Measurements from ENCODE around the gene COPG2. TPM values are rescaled to one million over a fixed set of nuclear protein-coding genes. Genes with fewer than 3 reads are reported as not detected.

Gene COPG2
- total RNA-seq, 2 experiments from 2014 or later, result 11.2 to 12.0 TPM

DNA sequence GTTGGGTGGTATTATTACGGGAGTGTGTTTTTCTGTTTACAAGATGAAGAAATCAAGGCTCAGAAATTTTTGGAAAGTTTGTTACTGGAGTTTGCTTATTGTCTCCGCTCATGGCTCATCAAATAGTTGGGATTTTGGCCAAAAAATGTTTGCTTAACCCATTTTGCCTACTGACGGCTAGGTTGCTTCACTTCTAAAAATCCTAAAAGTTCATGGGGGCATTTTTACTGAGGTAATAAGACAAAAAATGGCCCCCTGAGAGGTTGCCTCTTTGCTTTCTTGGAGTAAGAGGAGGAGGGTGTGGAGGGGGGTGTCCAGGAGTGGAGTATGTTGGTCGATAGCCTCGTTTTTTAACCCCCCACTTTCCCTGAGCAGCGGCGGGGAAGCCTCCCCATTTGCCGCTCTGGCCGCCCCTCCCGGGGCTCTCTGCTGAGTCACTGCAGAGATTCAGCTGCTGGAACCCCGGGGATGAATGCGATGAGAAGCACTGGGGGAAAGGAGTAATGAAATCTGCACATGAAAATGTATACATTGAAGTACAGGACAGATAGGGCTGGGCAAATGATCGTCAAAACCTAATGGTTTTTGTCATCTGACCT is 175.2 kb downstream of the COPG2 start:
- Mint-ChIP-seq H3K4me1 (peaks cover 5% of the 10 kb centered on the region), H3K27ac (no peak overlapping the region), H3K4me3 (no peak overlapping the region), H3K27me3 (peaks cover 54% of the 10 kb centered on the region), H3K36me3 (ENCODE audit: low read depth) (peaks cover 6% of the 10 kb centered on the region), H3K9me3 (peaks cover 3% of the 10 kb centered on the region)
- ChIA-PET POLR2A (no interaction called here), CTCF (no interaction called here)
- no peak for DNase-seq

DNA sequence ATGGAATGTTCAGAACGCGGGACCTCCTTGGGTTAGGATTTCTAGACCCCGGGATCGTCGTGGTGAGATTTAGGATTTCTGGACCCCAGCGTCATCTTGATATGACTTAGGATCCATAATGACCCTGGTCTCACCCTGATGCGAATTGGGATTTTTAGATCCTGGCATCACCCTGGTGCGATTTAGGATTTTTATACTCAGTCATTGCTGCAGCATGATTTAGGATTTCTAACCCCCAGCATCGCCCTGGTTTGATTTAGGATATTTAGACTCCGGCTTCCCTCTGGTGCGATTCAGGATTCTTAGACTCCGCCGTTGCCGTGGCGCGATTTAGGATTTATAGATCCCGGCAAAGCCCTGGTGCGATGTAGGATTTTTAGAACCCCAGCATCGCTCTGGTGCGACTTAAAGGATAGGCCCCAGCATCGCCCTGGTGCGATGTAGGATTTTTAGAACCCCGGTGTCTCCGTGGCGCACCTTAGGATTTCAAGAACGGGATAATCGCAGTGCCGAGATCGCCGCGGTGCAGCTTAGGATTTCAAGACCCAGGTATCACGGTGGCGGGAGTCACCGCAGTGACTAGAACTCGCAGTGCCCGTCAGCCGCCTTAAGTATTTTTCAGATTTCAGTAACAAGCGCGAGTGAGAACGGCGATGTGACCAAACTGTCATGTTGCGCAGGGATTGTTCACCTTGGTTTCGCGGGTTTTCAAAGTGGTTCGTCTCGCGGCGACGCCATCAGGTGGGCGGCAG is 175.8 kb downstream of the COPG2 start:
- Mint-ChIP-seq H3K36me3 (ENCODE audit: low read depth) (peaks cover 6% of the 10 kb centered on the region), H3K4me1 (peaks cover 5% of the 10 kb centered on the region), H3K27ac (no peak overlapping the region), H3K4me3 (no peak overlapping the region), H3K9me3 (peaks cover 3% of the 10 kb centered on the region), H3K27me3 (peaks cover 60% of the 10 kb centered on the region)
- CTCF ChIA-PET, result no interaction called here
- POLR2A ChIA-PET, result interaction anchor here (1.4 kb wide), 1 partner anchor 52 kb away, joined by 3 read pairs; the partner anchor contains the start of gene CEP41
- DNase-seq, result no peak

- H3K4me3 Mint-ChIP-seq, result peak within 1 kb of the TSS; percentile 9
- H3K36me3 Mint-ChIP-seq (ENCODE audit: low read depth), result peaks cover 6% of the 10 kb centered on the region
- no peak within 1 kb of the TSS for H3K27ac Mint-ChIP-seq
- peaks cover 3% of the 10 kb centered on the region for H3K9me3 Mint-ChIP-seq
- H3K27me3 Mint-ChIP-seq, result peaks cover 63% of the 10 kb centered on the region
- ChIA-PET CTCF (no interaction called here), POLR2A (interaction anchor here (1.4 kb wide), 1 partner anchor 51 kb away, joined by 3 read pairs; the partner anchor contains the start of gene CEP41)
- no peak for DNase-seq
- H3K4me1 Mint-ChIP-seq, result peaks cover 8% of the 10 kb centered on the region
Observed at GRCh38 chr7:130491841-130492522, 176.6 kb downstream of the COPG2 start, which contains the start of gene MEST. Gene MEST (plus strand): TSS chr7:130492085. CDS start chr7:130492314, 229 bp downstream.

DNA sequence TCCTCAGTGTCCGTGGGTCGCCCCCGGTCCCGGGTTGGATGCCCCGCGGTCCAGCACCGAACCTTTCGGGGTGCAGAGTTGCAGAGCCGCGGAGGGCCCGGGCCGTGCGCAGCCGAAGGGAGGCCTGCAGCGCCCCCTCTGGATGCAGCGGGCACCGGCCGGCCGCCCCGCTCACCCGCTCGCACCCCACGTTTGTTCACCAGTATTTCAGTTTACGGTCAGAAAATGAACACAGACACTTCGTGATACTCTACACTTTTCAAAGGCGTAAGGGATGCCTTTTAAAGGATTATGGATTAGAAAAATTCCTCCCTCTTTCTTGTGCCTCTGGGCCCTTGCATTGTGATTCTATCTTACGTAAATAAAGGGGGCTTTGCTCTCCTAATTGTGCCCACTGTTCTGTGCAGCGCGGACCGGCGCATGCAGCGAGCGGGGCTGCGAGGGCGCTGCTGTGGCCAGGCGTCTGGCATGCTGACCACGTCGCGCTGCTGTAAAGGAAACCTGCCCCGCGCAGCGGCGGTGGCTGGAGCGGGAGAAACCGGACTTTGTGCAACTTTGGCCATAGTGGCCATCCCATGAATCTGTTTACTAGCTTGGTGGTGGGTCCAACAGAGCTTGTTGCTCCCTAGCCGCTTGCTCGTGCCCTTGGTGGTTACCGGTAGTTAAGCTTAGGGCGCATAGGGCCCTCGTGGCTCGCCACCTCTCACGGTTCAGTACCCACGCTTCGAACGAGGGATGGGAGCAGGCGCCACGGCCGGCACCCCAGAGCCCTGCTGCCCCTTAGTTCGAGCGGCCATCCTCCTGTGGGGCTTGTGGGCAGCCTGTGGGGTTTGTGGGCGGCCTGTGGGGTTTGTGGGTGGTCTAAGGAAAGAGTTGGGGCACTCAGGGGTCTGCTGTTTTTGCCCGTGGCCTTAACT is 177.4 kb downstream of the COPG2 start:
- H3K27me3 Mint-ChIP-seq, result peaks cover 69% of the 10 kb centered on the region
- peaks cover 15% of the 10 kb centered on the region for H3K4me1 Mint-ChIP-seq
- ChIA-PET POLR2A (interaction anchor here (1.4 kb wide), 1 partner anchor 50 kb away, joined by 3 read pairs; the partner anchor contains the start of gene CEP41), CTCF (no interaction called here)
- peak overlapping the region; percentile 9 for H3K4me3 Mint-ChIP-seq
- no peak overlapping the region for H3K27ac Mint-ChIP-seq
- peak; percentile 19 for DNase-seq
- H3K9me3 Mint-ChIP-seq, result peaks cover 3% of the 10 kb centered on the region
- peaks cover 6% of the 10 kb centered on the region for H3K36me3 Mint-ChIP-seq (ENCODE audit: low read depth)

GRCh38 chr7:130490311-130490791 is 178.2 kb downstream of the COPG2 start:
- Mint-ChIP-seq H3K27ac (no peak overlapping the region), H3K36me3 (ENCODE audit: low read depth) (peaks cover 6% of the 10 kb centered on the region), H3K4me1 (peaks cover 23% of the 10 kb centered on the region), H3K9me3 (peaks cover 3% of the 10 kb centered on the region), H3K27me3 (peaks cover 77% of the 10 kb centered on the region), H3K4me3 (no peak overlapping the region)
- DNase-seq, result no peak
- CTCF ChIA-PET, result interaction anchor here (1.6 kb wide), 1 partner anchor 247 kb away, joined by 3 read pairs; no protein-coding TSS in a partner anchor
- POLR2A ChIA-PET, result no interaction called here

DNA sequence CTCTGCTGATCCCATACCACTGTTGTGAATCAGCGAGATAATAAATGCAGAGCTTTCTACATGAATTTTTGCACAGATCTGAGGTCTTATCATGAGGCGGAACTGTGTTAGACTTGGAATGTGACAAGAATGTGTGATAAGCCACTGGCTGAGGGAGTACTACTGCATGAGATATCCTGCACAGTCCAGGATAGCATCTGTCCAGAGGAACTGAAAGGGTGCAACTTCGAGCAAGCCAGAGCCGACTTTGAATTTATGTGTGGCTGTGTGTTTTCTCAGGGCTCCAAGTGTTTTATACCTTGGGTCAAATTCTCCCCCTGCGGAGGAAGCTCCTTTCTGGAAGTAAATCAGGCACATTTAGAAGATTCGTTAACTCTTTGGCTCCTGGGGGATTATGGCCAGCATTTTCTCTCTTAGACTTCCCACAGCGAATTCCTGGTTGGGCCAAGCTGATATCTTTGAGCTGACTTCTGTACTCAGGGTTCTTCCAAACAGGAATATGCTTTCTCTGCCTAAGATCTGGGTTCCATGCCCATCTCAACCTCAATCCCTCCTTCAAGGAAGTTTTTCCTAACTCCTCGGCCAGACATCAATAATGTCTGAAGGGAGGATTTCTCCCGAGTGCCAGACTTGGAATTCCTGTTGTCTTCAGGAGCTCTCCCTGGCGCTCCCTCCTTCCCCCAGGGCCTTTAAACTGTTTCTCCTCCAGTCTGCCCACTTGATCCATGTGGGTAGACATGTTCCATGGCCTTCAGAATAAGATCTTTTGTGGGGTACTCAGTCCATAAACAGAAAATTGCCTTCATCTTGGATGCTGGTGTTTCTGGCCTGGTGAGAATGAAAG is 179.2 kb downstream of the COPG2 start:
- peaks cover 6% of the 10 kb centered on the region for H3K36me3 Mint-ChIP-seq (ENCODE audit: low read depth)
- ChIA-PET CTCF (interaction anchor here (1.6 kb wide), 1 partner anchor 246 kb away, joined by 3 read pairs; no protein-coding TSS in a partner anchor), POLR2A (no interaction called here)
- peaks cover 79% of the 10 kb centered on the region for H3K27me3 Mint-ChIP-seq
- H3K27ac Mint-ChIP-seq, result no peak overlapping the region
- H3K9me3 Mint-ChIP-seq, result peaks cover 3% of the 10 kb centered on the region
- no peak for DNase-seq
- H3K4me1 Mint-ChIP-seq, result peaks cover 29% of the 10 kb centered on the region
- no peak overlapping the region for H3K4me3 Mint-ChIP-seq

DNA sequence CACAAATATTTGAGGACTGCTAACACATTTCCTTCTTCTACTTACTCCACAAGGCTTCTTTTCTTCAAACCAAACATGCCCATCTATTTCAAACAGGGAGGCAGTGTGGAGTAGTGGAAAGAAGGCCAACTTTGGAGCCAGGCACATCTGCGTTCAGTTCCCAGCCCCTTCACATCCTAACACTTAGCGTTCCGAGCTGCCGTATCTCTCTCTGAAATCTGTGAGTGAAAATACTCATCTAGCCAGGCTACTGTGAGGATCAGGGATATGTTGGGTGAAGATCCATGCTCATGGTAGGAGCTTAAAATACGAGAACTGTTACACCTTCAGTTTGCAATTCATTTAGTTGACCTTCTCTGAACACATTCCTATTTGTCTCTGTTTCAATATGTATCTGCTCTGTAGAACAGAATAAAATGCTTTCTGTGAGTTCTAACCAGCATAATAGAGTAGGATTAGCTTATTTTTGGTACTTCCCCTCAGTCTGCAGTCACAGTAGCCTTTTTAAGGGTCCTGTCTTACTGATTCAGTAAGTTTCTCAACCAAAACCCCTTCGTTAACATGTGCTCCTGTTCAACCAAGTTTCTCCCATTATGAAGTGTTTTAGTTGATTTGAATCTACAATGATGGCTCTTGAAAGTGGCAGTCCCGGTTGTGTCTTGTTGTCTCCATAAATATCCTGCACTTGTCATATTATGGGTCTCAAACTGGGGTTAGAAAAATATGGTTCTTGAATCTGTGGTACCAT is 180.0 kb downstream of the COPG2 start:
- Mint-ChIP-seq H3K9me3 (peaks cover 3% of the 10 kb centered on the region), H3K4me1 (peaks cover 29% of the 10 kb centered on the region), H3K27me3 (peaks cover 76% of the 10 kb centered on the region), H3K27ac (no peak overlapping the region), H3K36me3 (ENCODE audit: low read depth) (peaks cover 6% of the 10 kb centered on the region), H3K4me3 (no peak overlapping the region)
- ChIA-PET CTCF (interaction anchor here (1.6 kb wide), 1 partner anchor 245 kb away, joined by 3 read pairs; no protein-coding TSS in a partner anchor), POLR2A (no interaction called here)
- no peak for DNase-seq

- Mint-ChIP-seq H3K27me3 (peaks cover 72% of the 10 kb centered on the region), H3K4me1 (peaks cover 29% of the 10 kb centered on the region), H3K9me3 (no peaks in the 10 kb centered on the region), H3K36me3 (ENCODE audit: low read depth) (no peaks in the 10 kb centered on the region), H3K4me3 (peak overlapping the region; percentile 39), H3K27ac (no peak overlapping the region)
- ChIA-PET POLR2A (no interaction called here), CTCF (interaction anchor here (0.8 to 1.9 kb wide), 5 partner anchors 16 to 417 kb away, joined by 3 to 6 read pairs (median 4); partner anchors contain the start of gene KLHDC10)
- DNase-seq, result no peak
Observed at GRCh38 chr7:130486954-130487436, 181.6 kb downstream of the COPG2 start.

DNA sequence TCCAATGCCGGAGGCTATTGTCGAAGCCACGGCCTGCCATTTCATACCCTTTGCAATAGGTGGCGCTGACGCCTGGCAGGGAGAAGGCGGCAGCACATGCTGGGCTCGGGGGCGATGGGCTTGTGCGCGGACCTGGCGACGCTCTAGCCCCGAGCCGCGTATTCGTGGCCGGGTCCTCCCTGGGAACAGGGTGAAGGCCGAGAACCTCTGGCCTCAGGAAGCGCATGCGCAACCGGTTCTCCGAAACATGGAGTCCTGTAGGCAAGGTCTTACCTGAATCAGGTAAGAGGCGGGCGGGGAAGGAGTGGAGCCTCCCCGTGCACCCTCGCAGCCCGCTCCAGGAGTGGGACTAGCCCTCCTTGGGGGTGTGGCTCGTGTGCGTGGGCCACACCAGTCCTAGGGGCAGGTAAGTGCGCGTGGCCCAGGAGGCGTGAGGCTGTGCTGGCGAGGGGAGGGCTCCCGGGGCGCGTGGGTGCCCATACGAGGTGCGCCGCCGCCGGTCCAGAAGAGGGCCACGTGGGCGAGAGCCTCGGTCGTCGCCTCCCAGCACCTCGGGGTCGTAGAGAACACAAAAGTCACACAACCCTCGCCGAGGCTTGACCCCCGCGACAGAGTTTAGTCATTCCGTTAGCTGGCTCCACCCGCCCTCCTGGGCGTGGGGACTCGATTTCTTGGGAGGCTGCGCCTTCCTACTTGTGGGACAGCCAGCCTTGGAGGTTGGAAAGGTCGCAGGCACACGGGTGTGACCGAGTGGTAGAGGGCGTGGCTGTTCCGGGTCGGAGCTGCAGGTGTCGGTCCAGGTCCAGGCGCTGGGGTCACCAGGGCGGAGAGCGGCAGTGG is 182.2 kb downstream of the COPG2 start:
- H3K27me3 Mint-ChIP-seq, result peaks cover 68% of the 10 kb centered on the region
- no peaks in the 10 kb centered on the region for H3K36me3 Mint-ChIP-seq (ENCODE audit: low read depth)
- peak overlapping the region; percentile 70 for H3K4me3 Mint-ChIP-seq
- H3K4me1 Mint-ChIP-seq, result peaks cover 28% of the 10 kb centered on the region
- ChIA-PET CTCF (interaction anchor here (0.8 to 1.9 kb wide), 5 partner anchors 15 to 416 kb away, joined by 3 to 6 read pairs (median 4); partner anchors contain the start of gene KLHDC10), POLR2A (no interaction called here)
- no peak overlapping the region for H3K27ac Mint-ChIP-seq
- DNase-seq, result peak; percentile 42
- H3K9me3 Mint-ChIP-seq, result no peaks in the 10 kb centered on the region

GRCh38 chr7:130485734-130486113 is 182.8 kb downstream of the COPG2 start:
- H3K9me3 Mint-ChIP-seq, result no peaks in the 10 kb centered on the region
- H3K36me3 Mint-ChIP-seq (ENCODE audit: low read depth), result no peaks in the 10 kb centered on the region
- peaks cover 63% of the 10 kb centered on the region for H3K27me3 Mint-ChIP-seq
- no peak for DNase-seq
- H3K4me1 Mint-ChIP-seq, result peaks cover 24% of the 10 kb centered on the region
- CTCF ChIA-PET, result interaction anchor here (1.5 kb wide), 1 partner anchor 273 kb away, joined by 3 read pairs; no protein-coding TSS in a partner anchor
- peak overlapping the region; percentile 70 for H3K4me3 Mint-ChIP-seq
- POLR2A ChIA-PET, result no interaction called here
- no peak overlapping the region for H3K27ac Mint-ChIP-seq

All from activated CD4-positive, alpha-beta memory T cell treated with anti-CD3 and anti-CD28 coated beads, Interleukin-2, amount 10 ng/mL, durations not matched to agents 7 days and 5 days (primary cell).